HG03342 (cell line): ENCODE measurements around the gene SLC29A4.

ENCODE experiments used
- ATAC-seq: cut with Tn5 transposase; IDR thresholded peaks from one replicate; pipeline ENCODE4 v1.9.1; 2021; ENCODE audit warnings: mild to moderate bottlenecking, moderate library complexity; ENCODE audit not compliant: unreplicated experiment

The SLC29A4 gene

DNA sequence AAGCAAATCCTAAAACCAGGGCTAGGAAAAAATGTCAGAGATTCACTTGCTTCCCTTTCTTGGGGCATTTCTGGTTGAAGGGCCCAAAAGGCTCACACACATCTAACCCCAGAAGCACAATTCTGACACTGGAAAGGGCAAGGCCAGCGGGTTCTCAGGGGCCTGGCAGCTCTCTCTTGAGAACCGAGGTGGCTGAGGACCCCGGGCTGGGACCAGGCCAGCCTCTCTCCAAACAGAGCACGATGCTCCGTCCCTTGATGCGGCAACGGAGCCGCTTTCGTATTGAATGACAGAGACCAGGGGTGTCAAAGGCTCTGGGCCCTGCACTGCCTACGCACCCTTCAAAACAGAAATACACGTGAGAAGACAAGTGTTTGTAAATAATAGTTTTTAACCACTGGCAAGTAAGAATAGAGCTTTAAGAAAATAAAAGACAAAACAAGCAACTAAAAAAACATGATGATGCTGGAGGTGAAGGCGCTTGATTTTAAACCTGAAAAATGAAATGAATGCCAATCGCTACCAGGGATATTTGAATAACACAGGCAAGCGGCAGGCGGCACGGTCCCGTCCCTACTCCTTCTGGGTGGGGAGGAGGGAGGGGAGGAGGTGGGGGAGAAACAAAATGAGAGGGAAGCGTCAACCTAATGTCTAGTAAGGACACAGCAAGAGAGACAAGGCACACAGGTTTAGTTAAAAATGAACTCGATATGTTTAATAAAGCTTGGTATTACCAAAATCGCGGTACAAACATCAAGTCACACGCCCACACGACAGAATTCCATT is 68.0 kb downstream of the SLC29A4 start:
- no peak for ATAC-seq

- no peak for ATAC-seq
Observed at GRCh38 chr7:5351507-5352265, 68.9 kb downstream of the SLC29A4 start.

DNA sequence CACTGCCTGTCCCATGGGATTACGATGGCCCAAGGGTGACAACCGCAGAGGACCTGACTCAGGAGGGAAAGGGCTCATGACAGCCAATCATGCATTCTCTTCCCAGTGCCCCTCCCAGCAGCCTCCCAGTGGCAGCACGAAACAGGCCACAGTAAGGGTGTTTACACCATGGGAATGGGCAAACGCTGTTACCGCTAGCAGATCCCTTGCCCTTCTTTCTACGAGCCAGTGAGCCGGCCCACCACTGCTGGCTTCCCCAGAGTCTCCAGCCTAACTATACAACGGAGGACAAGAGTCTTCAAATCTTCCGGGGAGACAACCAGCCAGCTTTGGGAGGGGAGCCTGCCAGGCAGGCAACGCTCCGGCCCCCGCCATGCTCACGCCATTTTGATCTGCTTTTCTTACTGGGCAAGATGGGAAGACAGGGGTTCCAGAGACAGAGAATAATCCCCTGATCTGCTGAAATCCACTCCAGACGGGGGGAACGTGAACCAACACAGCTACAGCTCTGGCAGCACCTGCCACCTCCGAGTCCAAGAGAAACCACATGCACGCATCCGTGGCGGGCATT is 69.8 kb downstream of the SLC29A4 start:
- ATAC-seq: no peak

DNA sequence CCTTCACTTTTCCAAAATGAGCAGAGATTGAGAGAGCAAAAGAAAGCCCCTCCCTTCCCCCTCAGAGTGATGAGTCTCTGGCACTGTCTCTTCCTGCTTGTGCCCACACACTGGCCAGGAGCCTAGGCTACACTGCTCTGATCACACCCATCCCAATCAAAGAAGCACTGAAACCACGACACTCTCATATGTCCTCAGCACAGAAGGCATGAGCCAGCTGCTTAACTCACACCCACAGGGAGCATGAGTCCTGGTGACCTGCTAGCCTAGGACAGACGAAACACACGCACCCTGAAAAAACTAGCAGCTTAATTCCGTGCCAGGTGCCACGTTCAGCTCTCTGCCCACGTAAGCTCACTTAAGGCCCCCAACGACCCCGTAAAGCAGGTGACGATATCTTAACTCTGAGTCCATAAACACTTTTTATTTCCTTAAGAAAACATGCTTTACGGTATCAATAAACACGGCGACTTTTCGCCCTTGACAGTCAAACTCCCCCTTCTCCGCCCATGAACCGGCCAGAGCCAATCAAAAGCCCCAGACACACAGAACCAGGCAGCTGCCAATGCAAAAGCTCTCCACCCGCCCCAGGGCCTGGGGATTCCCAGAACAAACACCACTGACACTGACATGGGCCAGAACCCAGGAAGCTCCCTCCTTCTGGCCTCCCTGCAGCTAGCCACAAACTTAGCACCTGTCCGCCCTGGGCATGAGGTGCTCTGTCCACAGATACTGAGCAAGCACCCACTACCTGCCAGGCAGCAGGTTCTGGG is 71.9 kb downstream of the SLC29A4 start:
- no peak for ATAC-seq
